ENCODE results near the gene PRSS8.

GRCh38 chr16:31111881-31112466 is 23.6 kb downstream of the PRSS8 start:
- no peak for TF ChIP-seq POLR2A (IDR thresholded peaks at IDR 0.05)
- TF ChIP-seq, protein P1, sequence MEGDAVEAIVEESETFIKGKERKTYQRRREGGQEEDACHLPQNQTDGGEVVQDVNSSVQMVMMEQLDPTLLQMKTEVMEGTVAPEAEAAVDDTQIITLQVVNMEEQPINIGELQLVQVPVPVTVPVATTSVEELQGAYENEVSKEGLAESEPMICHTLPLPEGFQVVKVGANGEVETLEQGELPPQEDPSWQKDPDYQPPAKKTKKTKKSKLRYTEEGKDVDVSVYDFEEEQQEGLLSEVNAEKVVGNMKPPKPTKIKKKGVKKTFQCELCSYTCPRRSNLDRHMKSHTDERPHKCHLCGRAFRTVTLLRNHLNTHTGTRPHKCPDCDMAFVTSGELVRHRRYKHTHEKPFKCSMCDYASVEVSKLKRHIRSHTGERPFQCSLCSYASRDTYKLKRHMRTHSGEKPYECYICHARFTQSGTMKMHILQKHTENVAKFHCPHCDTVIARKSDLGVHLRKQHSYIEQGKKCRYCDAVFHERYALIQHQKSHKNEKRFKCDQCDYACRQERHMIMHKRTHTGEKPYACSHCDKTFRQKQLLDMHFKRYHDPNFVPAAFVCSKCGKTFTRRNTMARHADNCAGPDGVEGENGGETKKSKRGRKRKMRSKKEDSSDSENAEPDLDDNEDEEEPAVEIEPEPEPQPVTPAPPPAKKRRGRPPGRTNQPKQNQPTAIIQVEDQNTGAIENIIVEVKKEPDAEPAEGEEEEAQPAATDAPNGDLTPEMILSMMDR (IDR thresholded peaks at IDR 0.05) = no peak

Measured in esophagus squamous epithelium (tissue), 4 donors.